ENCODE data around the gene LHFPL2.

The LHFPL2 gene

GRCh38 chr5:78607864-78608263, 40.7 kb downstream of the LHFPL2 start:
- no peak overlapping the region for H3K4me3 ChIP-seq (ENCODE audit: insufficient read depth, low read length, poor library complexity, severe bottlenecking)
- no peak overlapping the region for H3K4me2 ChIP-seq (ENCODE audit: low read depth, low read length, poor library complexity, severe bottlenecking)
- no peaks in the 10 kb centered on the region for H4K20me1 ChIP-seq (ENCODE audit: low read depth, low read length)
- no peak overlapping the region for H3K27ac ChIP-seq (ENCODE audit: low read depth, low read length)
- H3K79me2 ChIP-seq (ENCODE audit: insufficient read depth, low read length): peaks cover 82% of the 10 kb centered on the region
- TF ChIP-seq CTCF (IDR thresholded peaks at IDR 0.05; ENCODE audit: insufficient read depth, low read length, poor library complexity, severe bottlenecking) (no peak), EZH2phosphoT487 (conservative IDR thresholded peaks at IDR 0.05; ENCODE audit: low read length) (no peak)
- no peaks in the 10 kb centered on the region for H3K9me2 ChIP-seq (replicated peaks; ENCODE audit: insufficient read depth, low read length)
- H3K9ac ChIP-seq (ENCODE audit: low read length): no peak overlapping the region
- H3K9me3 ChIP-seq (ENCODE audit: insufficient read depth, low read length): no peaks in the 10 kb centered on the region
- no peak overlapping the region for H2AFZ ChIP-seq (ENCODE audit: low read depth, low read length, severe bottlenecking)
- H3K36me3 ChIP-seq (ENCODE audit: low read length): peaks cover 30% of the 10 kb centered on the region
- H3F3A ChIP-seq (ENCODE audit: insufficient read depth): peaks cover 5% of the 10 kb centered on the region; the same call in 1 of the 2 replicates
- no peaks in the 10 kb centered on the region for H3K27me3 ChIP-seq (ENCODE audit: low read length)

GRCh38 chr5:78606241-78606640, 42.3 kb downstream of the LHFPL2 start:
- peaks cover 27% of the 10 kb centered on the region for H3K36me3 ChIP-seq (ENCODE audit: low read length)
- TF ChIP-seq EZH2phosphoT487 (conservative IDR thresholded peaks at IDR 0.05; ENCODE audit: low read length) (no peak), CTCF (IDR thresholded peaks at IDR 0.05; ENCODE audit: insufficient read depth, low read length, poor library complexity, severe bottlenecking) (no peak)
- no peak overlapping the region for H3K9ac ChIP-seq (ENCODE audit: low read length)
- H3K79me2 ChIP-seq (ENCODE audit: insufficient read depth, low read length): peaks cover 80% of the 10 kb centered on the region
- no peaks in the 10 kb centered on the region for H4K20me1 ChIP-seq (ENCODE audit: low read depth, low read length)
- no peak overlapping the region for H3K4me3 ChIP-seq (ENCODE audit: insufficient read depth, low read length, poor library complexity, severe bottlenecking)
- peaks cover 5% of the 10 kb centered on the region; the same call in 1 of the 2 replicates for H3F3A ChIP-seq (ENCODE audit: insufficient read depth)
- H3K27ac ChIP-seq (ENCODE audit: low read depth, low read length): no peak overlapping the region
- H3K9me2 ChIP-seq (replicated peaks; ENCODE audit: insufficient read depth, low read length): no peaks in the 10 kb centered on the region
- H3K9me3 ChIP-seq (ENCODE audit: insufficient read depth, low read length): no peaks in the 10 kb centered on the region
- H2AFZ ChIP-seq (ENCODE audit: low read depth, low read length, severe bottlenecking): no peak overlapping the region
- H3K4me2 ChIP-seq (ENCODE audit: low read depth, low read length, poor library complexity, severe bottlenecking): no peak overlapping the region
- no peaks in the 10 kb centered on the region for H3K27me3 ChIP-seq (ENCODE audit: low read length)

GRCh38 chr5:78605611-78606010, 43.0 kb downstream of the LHFPL2 start:
- no peaks in the 10 kb centered on the region for H3K9me3 ChIP-seq (ENCODE audit: insufficient read depth, low read length)
- H4K20me1 ChIP-seq (ENCODE audit: low read depth, low read length): no peaks in the 10 kb centered on the region
- no peak overlapping the region for H3K27ac ChIP-seq (ENCODE audit: low read depth, low read length)
- H3K9me2 ChIP-seq (replicated peaks; ENCODE audit: insufficient read depth, low read length): no peaks in the 10 kb centered on the region
- H2AFZ ChIP-seq (ENCODE audit: low read depth, low read length, severe bottlenecking): no peak overlapping the region
- no peak overlapping the region for H3K4me3 ChIP-seq (ENCODE audit: insufficient read depth, low read length, poor library complexity, severe bottlenecking)
- no peak overlapping the region for H3K9ac ChIP-seq (ENCODE audit: low read length)
- TF ChIP-seq EZH2phosphoT487 (conservative IDR thresholded peaks at IDR 0.05; ENCODE audit: low read length) (no peak), CTCF (IDR thresholded peaks at IDR 0.05; ENCODE audit: insufficient read depth, low read length, poor library complexity, severe bottlenecking) (no peak)
- no peak overlapping the region for H3K4me2 ChIP-seq (ENCODE audit: low read depth, low read length, poor library complexity, severe bottlenecking)
- H3K27me3 ChIP-seq (ENCODE audit: low read length): no peaks in the 10 kb centered on the region
- peaks cover 30% of the 10 kb centered on the region for H3K36me3 ChIP-seq (ENCODE audit: low read length)
- H3F3A ChIP-seq (ENCODE audit: insufficient read depth): peaks cover 5% of the 10 kb centered on the region; the same call in 1 of the 2 replicates
- H3K79me2 ChIP-seq (ENCODE audit: insufficient read depth, low read length): peaks cover 80% of the 10 kb centered on the region
